Stimulated activated CD8-positive, alpha-beta memory T cell treated with anti-CD3 and anti-CD28 coated beads, Interleukin-15, amount 100 ng/mL, for 24 hours (primary cell): ENCODE measurements around the gene CLEC12A.

Source experiments
- DNase-seq: peaks from one replicate; pipeline ENCODE4 v3.0.0-alpha.2; 2020; ENCODE audit warnings: low read depth

Gene CLEC12A

GRCh38 chr12:10033783-10034545 lies 62.8 kb downstream of the CLEC12A start:
- DNase-seq = no peak
